Fibroblast of villous mesenchyme (primary cell): Measurements from ENCODE around the gene SLC25A14. TPM values are rescaled to one million over a fixed set of nuclear protein-coding genes. Genes with fewer than 3 reads are reported as not detected.

Source experiments
- DNase-seq: peaks from one replicate; pipeline ENCODE4 v3.0.0-alpha.2; 2010; ENCODE audit warnings: low read depth
- H3K4me3 ChIP-seq: 2 replicates; pipeline ENCODE4 v1.5.1; 2011; ENCODE audit warnings: low read depth, mild to moderate bottlenecking, low read length
- CTCF ChIP-seq: IDR thresholded peaks from 2 replicates; pipeline ENCODE4 v1.5.1; 2012; ENCODE audit warnings: low read depth, mild to moderate bottlenecking, low read length; ENCODE audit not compliant: insufficient read depth
- total RNA-seq: library from RNA; depleted of rRNA; stranded (reverse); fragments of >200 nt; gene quantifications from 2 replicates; pipeline ENCODE4 v1.2.3, GENCODE V29; 2012

SLC25A14 gene
- total RNA-seq: 12.5 and 12.9 TPM in 2 replicates

GRCh38 chrX:130339408-130340222, at the start of gene SLC25A14:
Gene SLC25A14 (plus strand): TSS chrX:130339919. CDS start chrX:130340279, 360 bp downstream.
- peak within 1 kb of the TSS; percentile 80 for H3K4me3 ChIP-seq
- DNase-seq: peak; percentile 71
- TF ChIP-seq CTCF: no peak

GRCh38 chrX:130295519-130296296, 44.0 kb upstream of the SLC25A14 start:
- no peak for TF ChIP-seq CTCF
- no peak for DNase-seq
- H3K4me3 ChIP-seq: no peak overlapping the region

- H3K4me3 ChIP-seq: no peak overlapping the region
- DNase-seq: no peak
- TF ChIP-seq CTCF: no peak
Measured at GRCh38 chrX:130296297-130296678, 43.4 kb upstream of the SLC25A14 start.

- TF ChIP-seq CTCF: no peak
- peak; percentile 37 for DNase-seq
- no peak overlapping the region for H3K4me3 ChIP-seq
Measured at GRCh38 chrX:130296743-130297142, 43.0 kb upstream of the SLC25A14 start.

GRCh38 chrX:130299279-130300009, 40.3 kb upstream of the SLC25A14 start:
- peak overlapping the region; percentile 12 for H3K4me3 ChIP-seq
- no peak for TF ChIP-seq CTCF
- no peak for DNase-seq

- H3K4me3 ChIP-seq: peak overlapping the region; percentile 12
- no peak for TF ChIP-seq CTCF
- DNase-seq: no peak
Measured at GRCh38 chrX:130300010-130300282, 39.8 kb upstream of the SLC25A14 start.
